HEK293T (cell line): Measurements from ENCODE around the gene LRRK1.

Experiments used
- CTCF ChIA-PET: fragments of 350-600 bp; formaldehyde crosslinking; extraction: SDS; loops from one replicate; lab custom pipeline; 2021; ENCODE audit warnings: antibody characterized with exemption, inconsistent platforms; lab: Yijun Ruan, JAX
- POLR2A ChIA-PET: fragments of 350-600 bp; formaldehyde crosslinking; extraction: SDS; loops from one replicate; lab custom pipeline; 2020; ENCODE audit warnings: antibody characterized with exemption, inconsistent platforms; lab: Yijun Ruan, JAX
- DNase-seq: peaks from one replicate; pipeline ENCODE4 v3.0.0; 2012; ENCODE audit warnings: mixed read lengths; ENCODE audit errors: extremely low spot score
- ARNT ChIP-seq: fragments of 450-650 bp; IDR thresholded peaks from 2 replicates; pipeline ENCODE4 v1.6.1; 2017; ENCODE audit warnings: mild to moderate bottlenecking
- BHLHE40 ChIP-seq: fragments of 450-650 bp; IDR thresholded peaks from 2 replicates; pipeline ENCODE4 v1.6.1; 2016; ENCODE audit warnings: mild to moderate bottlenecking, moderate library complexity, borderline replicate concordance
- CTBP1 ChIP-seq: fragments of 450-650 bp; IDR thresholded peaks from 2 replicates; pipeline ENCODE4 v1.6.1; 2016; ENCODE audit warnings: borderline replicate concordance
- ELF4 ChIP-seq: fragments of 450-650 bp; IDR thresholded peaks from 2 replicates; pipeline ENCODE4 v1.6.1; 2017; ENCODE audit warnings: antibody characterized with exemption
- FOXA1 ChIP-seq: fragments of 450-650 bp; IDR thresholded peaks from 2 replicates; pipeline ENCODE4 v1.6.1; 2016; ENCODE audit warnings: mild to moderate bottlenecking
- FOXK2 ChIP-seq: fragments of 450-650 bp; IDR thresholded peaks from 2 replicates; pipeline ENCODE4 v1.6.1; 2016; ENCODE audit warnings: mild to moderate bottlenecking
- FOXM1 ChIP-seq: fragments of 450-650 bp; IDR thresholded peaks from 2 replicates; pipeline ENCODE4 v1.6.1; 2017; ENCODE audit warnings: mild to moderate bottlenecking, borderline replicate concordance
- HDGF ChIP-seq: fragments of 450-650 bp; IDR thresholded peaks from 2 replicates; pipeline ENCODE4 v1.6.1; 2017; ENCODE audit warnings: antibody characterized with exemption, borderline replicate concordance
- L3MBTL2 ChIP-seq: fragments of 450-650 bp; conservative IDR thresholded peaks from 2 replicates; pipeline ENCODE4 v1.6.1; 2016; ENCODE audit warnings: mild to moderate bottlenecking
- LEF1 ChIP-seq: fragments of 450-650 bp; IDR thresholded peaks from 2 replicates; pipeline ENCODE4 v1.6.1; 2017; ENCODE audit warnings: mild to moderate bottlenecking, borderline replicate concordance
- NFRKB ChIP-seq: fragments of 450-650 bp; IDR thresholded peaks from 2 replicates; pipeline ENCODE4 v1.6.1; 2016; ENCODE audit warnings: mild to moderate bottlenecking, moderate library complexity
- SP1 ChIP-seq: fragments of 450-650 bp; IDR thresholded peaks from 2 replicates; pipeline ENCODE4 v1.6.1; 2017
- SUZ12 ChIP-seq: fragments of 450-650 bp; IDR thresholded peaks from 2 replicates; pipeline ENCODE4 v1.6.1; 2016; ENCODE audit warnings: mild to moderate bottlenecking
- TARDBP ChIP-seq: fragments of 450-650 bp; IDR thresholded peaks from 2 replicates; pipeline ENCODE4 v1.6.1; 2016
- ZNF384 ChIP-seq: fragments of 450-650 bp; IDR thresholded peaks from 2 replicates; pipeline ENCODE4 v1.6.1; 2016
- TF ChIP-seq, protein P1 (sequence below): fragments of 450-650 bp; IDR thresholded peaks from 2 replicates; pipeline ENCODE4 v1.6.1; 2016

The LRRK1 gene, protein sequence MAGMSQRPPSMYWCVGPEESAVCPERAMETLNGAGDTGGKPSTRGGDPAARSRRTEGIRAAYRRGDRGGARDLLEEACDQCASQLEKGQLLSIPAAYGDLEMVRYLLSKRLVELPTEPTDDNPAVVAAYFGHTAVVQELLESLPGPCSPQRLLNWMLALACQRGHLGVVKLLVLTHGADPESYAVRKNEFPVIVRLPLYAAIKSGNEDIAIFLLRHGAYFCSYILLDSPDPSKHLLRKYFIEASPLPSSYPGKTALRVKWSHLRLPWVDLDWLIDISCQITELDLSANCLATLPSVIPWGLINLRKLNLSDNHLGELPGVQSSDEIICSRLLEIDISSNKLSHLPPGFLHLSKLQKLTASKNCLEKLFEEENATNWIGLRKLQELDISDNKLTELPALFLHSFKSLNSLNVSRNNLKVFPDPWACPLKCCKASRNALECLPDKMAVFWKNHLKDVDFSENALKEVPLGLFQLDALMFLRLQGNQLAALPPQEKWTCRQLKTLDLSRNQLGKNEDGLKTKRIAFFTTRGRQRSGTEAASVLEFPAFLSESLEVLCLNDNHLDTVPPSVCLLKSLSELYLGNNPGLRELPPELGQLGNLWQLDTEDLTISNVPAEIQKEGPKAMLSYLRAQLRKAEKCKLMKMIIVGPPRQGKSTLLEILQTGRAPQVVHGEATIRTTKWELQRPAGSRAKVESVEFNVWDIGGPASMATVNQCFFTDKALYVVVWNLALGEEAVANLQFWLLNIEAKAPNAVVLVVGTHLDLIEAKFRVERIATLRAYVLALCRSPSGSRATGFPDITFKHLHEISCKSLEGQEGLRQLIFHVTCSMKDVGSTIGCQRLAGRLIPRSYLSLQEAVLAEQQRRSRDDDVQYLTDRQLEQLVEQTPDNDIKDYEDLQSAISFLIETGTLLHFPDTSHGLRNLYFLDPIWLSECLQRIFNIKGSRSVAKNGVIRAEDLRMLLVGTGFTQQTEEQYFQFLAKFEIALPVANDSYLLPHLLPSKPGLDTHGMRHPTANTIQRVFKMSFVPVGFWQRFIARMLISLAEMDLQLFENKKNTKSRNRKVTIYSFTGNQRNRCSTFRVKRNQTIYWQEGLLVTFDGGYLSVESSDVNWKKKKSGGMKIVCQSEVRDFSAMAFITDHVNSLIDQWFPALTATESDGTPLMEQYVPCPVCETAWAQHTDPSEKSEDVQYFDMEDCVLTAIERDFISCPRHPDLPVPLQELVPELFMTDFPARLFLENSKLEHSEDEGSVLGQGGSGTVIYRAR (N-terminal part only)

DNA sequence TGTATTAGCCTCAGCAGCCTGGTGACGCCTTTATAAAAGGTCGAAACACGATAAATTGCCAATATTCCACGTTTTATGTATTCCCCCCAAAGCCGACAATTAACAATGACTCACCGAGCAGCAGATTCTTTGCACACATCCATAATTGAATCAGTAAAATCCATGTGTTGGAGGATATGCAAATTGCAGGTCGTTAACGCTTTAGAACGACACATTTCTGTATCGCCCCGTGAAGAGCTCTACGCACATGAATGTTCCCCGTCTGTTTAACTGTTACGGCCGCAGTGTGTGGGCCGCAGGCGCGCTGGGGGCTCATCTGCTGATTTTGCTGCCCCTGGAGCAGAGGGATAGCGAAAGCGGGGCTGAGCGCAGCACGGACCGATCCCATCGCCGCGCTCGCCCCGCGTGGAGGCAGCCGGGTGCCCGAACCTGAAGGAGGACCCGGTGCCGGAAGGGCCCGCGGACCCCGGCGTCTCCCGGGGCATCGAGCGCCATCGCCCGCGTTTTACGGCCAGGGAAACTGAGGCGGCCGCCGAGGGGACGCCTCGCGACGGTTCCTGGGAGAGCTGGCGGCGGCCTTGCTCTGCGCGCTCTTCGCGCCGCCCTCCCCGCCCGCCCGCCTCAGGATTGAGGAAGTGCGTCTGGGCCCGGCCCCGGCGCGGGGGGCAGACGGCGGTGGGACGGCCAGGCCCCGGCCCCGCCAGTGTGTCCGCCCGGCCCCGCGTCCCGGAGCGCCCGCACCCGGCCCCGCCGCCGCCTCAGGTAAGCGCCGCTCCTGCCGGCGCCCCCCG is at the start of gene LRRK1:
LRRK1 (plus strand) TSS at position 668 of the 791 bp plus-strand sequence. CDS start 5,276 bp downstream, outside the sequence.
- no peak for DNase-seq
- CTCF ChIA-PET = interaction anchor here (1.8 to 2.5 kb wide), 2 partner anchors 9 to 89 kb away, joined by 7 to 34 read pairs; no protein-coding TSS in a partner anchor
- POLR2A ChIA-PET = interaction anchor here (1.1 kb wide), 1 partner anchor 90 kb away, joined by 3 read pairs; no protein-coding TSS in a partner anchor

DNA sequence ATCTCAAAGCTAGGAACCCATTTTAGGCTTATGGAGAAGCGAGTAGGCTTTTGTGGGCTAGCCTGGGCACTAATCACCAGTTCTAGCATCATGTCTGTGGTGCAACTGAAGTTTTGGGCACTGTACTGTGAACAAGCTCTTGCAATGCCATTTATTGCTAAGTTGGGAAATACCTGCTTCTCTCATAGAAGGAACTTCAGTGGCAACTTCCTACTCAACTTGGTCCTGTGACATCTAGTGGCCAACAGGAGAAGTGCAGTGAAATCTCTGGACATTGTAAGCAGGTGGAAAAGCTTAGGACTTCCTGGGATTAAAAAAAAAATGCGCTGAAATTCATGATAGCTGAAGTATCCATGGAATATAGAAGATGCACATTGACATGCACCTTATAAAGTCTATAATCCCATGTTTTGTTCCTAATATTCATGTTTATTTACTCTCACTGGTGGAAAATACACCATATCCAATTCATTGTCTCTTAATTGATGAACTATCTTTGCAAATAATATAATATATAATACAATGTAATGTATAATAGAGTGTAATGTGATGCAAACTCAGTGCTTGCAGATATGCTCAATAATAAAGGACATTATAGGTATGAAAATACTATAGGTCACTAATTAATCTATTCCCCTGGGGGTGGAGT is 46.0 kb upstream of the LRRK1 start:
- DNase-seq = peak; percentile 79
- ChIA-PET POLR2A (interaction anchor here (0.8 kb wide), 1 partner anchor 135 kb away, joined by 4 read pairs; no protein-coding TSS in a partner anchor), CTCF (interaction anchor here (0.6 to 1.5 kb wide), 15 partner anchors 9 to 1855 kb away, joined by 3 to 8 read pairs (median 3); no protein-coding TSS in a partner anchor)
- TF ChIP-seq FOXA1 (no peak), FOXM1 (no peak), SUZ12 (no peak), HDGF (no peak), FOXK2 (no peak)

More for the DNA sequence above, at the start of gene LRRK1:
- TF ChIP-seq SP1 (no peak), SUZ12 (no peak), L3MBTL2 (no peak), NFRKB (no peak), CTBP1 (no peak), ZNF384 (no peak), TARDBP (no peak)

DNA sequence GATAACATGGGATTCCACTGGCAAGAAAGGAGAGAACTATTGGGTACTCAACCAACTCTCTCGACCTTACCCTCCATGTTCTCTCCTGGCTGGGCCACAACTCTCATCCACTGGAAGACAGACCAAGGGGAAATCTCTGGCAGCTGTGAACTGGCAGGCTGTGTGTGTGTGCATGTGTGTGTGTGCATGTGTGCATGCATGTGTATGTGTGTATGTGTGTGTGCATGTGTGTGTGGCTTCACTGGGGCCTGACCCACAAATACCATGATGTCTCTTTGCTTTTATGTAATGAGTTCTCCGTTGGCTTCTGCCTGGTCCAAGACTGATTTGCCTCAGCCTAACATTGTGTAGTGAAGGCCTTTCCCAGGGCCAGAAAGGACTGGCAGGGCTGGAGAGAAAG is 43.7 kb upstream of the LRRK1 start:
- no peak for TF ChIP-seq ARNT
- TF ChIP-seq NFRKB = no peak
- TF ChIP-seq, protein P1, sequence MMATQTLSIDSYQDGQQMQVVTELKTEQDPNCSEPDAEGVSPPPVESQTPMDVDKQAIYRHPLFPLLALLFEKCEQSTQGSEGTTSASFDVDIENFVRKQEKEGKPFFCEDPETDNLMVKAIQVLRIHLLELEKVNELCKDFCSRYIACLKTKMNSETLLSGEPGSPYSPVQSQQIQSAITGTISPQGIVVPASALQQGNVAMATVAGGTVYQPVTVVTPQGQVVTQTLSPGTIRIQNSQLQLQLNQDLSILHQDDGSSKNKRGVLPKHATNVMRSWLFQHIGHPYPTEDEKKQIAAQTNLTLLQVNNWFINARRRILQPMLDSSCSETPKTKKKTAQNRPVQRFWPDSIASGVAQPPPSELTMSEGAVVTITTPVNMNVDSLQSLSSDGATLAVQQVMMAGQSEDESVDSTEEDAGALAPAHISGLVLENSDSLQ = no peak
- no peak for TF ChIP-seq BHLHE40
- no peak for TF ChIP-seq FOXM1
- TF ChIP-seq FOXK2 = no peak
- no peak for TF ChIP-seq CTBP1
- no peak for TF ChIP-seq ZNF384
- no peak for TF ChIP-seq ELF4
- TF ChIP-seq FOXA1 = no peak
- no peak for TF ChIP-seq L3MBTL2
- TF ChIP-seq SP1 = no peak
- TF ChIP-seq HDGF = no peak
- TF ChIP-seq TARDBP = no peak
- TF ChIP-seq SUZ12 = no peak
- no peak for DNase-seq
- POLR2A ChIA-PET = no interaction called here
- CTCF ChIA-PET = interaction anchor here (0.7 kb wide), 1 partner anchor 204 kb away, joined by 3 read pairs; no protein-coding TSS in a partner anchor

DNA sequence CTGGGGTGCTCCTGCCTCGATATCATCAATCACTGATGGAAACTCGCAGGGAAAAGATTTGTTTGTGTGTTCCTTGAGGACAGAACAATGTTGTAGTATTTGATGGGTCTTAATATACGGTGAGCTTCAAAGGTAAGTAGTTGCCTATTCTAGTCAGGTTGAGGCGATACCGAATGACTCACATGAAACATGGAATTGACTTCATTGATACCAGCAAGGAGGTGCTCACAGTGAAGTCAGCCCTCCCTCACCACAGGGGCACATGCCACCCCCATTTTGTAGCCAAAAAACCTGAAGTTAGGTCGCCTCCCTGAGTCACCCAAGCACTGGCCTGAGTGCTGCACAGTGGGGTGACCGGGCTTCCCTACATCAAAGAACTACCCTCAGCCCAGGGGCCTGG is 43.2 kb upstream of the LRRK1 start:
- TF ChIP-seq ZNF384 (no peak), SP1 (no peak), FOXA1 (no peak), FOXK2 (no peak), FOXM1 (no peak), HDGF (no peak), ELF4 (no peak), TARDBP (no peak), BHLHE40 (no peak)
- POLR2A ChIA-PET = no interaction called here
- CTCF ChIA-PET = interaction anchor here (0.6 kb wide), 1 partner anchor 131 kb away, joined by 3 read pairs; no protein-coding TSS in a partner anchor
- DNase-seq = no peak

DNA sequence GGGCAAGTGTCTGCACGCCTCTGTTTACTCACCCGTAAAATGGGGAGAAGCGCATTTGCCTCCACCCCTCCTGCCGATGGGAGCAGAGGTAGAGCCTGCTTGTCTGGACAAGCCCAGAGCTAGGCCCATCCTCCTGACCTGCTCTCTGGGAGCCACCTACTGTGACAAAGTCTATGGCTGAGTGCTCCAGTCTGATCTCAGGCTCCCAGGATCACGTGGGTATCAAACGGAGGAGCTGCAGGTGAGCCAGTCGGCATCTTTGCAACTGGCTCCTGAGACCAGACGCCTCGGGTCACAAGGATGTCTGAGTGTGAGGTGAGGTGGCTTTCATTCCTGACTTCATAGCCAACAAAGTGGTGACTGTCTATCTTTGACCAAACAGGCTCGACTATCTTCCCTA is 41.6 kb upstream of the LRRK1 start:
- no peak for DNase-seq
- CTCF ChIA-PET = no interaction called here
- POLR2A ChIA-PET = interaction anchor here (0.7 kb wide), 1 partner anchor 331 kb away, joined by 3 read pairs; no protein-coding TSS in a partner anchor
- TF ChIP-seq FOXM1 (no peak), SUZ12 (no peak), HDGF (no peak), LEF1 (no peak)

DNA sequence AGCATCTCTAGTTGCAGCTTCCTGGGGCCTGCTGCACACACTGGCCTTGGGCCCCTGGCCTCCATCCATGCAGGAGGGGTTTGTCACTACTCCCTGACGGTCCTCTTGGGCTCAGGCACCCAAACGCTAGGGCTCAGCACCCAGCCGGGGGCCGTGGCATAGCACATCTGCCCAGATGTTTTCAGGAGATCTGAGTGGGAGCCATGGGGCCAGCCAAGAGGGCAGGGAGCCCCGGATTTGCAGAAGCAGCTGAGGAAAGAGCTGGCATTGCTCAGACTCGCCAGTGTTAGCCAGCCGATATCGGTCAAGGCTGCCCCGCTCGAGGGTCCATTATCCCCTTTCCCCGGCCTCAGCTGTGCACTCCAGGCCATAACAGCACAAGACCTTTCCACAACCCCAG is 41.0 kb upstream of the LRRK1 start:
- CTCF ChIA-PET = no interaction called here
- no peak for DNase-seq
- POLR2A ChIA-PET = no interaction called here
- no peak for TF ChIP-seq BHLHE40
